Measurements from ENCODE around the gene BFAR.
"Not testable (repeated sequence)": the region's sequence is repeated elsewhere in the genome, so short reads cannot be mapped to it uniquely, and the experiment has no call there.

The BFAR gene

GRCh38 chr16:14636179-14636950 lies 3.6 kb downstream of the BFAR start:
- DNase-seq, result not testable (repeated sequence)

GRCh38 chr16:14636951-14637240 lies 4.1 kb downstream of the BFAR start:
- not testable (repeated sequence) for DNase-seq

GRCh38 chr16:14640538-14640937 lies 7.8 kb downstream of the BFAR start:
- DNase-seq, result peak in 1 of 5 experiments; percentile 8

GRCh38 chr16:14641206-14641605 lies 8.5 kb downstream of the BFAR start:
- no peak for DNase-seq

GRCh38 chr16:14641926-14642325 lies 9.2 kb downstream of the BFAR start:
- peak in 1 of 5 experiments; percentile 17 for DNase-seq

- no peak for DNase-seq
Observed at GRCh38 chr16:14649816-14650215, 17.1 kb downstream of the BFAR start.

- DNase-seq, result no peak
Observed at GRCh38 chr16:14650629-14651028, 17.9 kb downstream of the BFAR start.

GRCh38 chr16:14652726-14653125 lies 20.0 kb downstream of the BFAR start:
- no peak for DNase-seq

GRCh38 chr16:14658063-14658462 lies 25.3 kb downstream of the BFAR start:
- DNase-seq, result peak in 1 of 5 experiments; percentile 8

GRCh38 chr16:14667347-14668266 lies 34.9 kb downstream of the BFAR start:
- no peak for DNase-seq

GRCh38 chr16:14668556-14669223 lies 35.9 kb downstream of the BFAR start:
- no peak for DNase-seq

- peak in 1 of 5 experiments; percentile 11 for DNase-seq
Observed at GRCh38 chr16:14669776-14670175, 37.0 kb downstream of the BFAR start.

GRCh38 chr16:14672403-14672971 lies 39.7 kb downstream of the BFAR start:
- DNase-seq, result peak in 1 of 5 experiments; percentile 30

GRCh38 chr16:14676633-14677032 lies 43.9 kb downstream of the BFAR start:
- DNase-seq, result no peak

GRCh38 chr16:14677627-14678026 lies 44.9 kb downstream of the BFAR start:
- no peak for DNase-seq

GRCh38 chr16:14678748-14679497 lies 46.2 kb downstream of the BFAR start:
- no peak for DNase-seq

GRCh38 chr16:14680396-14680795 lies 47.6 kb downstream of the BFAR start:
- DNase-seq, result not testable (repeated sequence)

- DNase-seq, result no peak
Observed at GRCh38 chr16:14681115-14681514, 48.4 kb downstream of the BFAR start.

GRCh38 chr16:14682121-14682520 lies 49.4 kb downstream of the BFAR start:
- DNase-seq, result no peak

GRCh38 chr16:14685870-14686793 lies 53.4 kb downstream of the BFAR start:
- DNase-seq, result not testable (repeated sequence)

GRCh38 chr16:14694129-14694528 lies 61.4 kb downstream of the BFAR start, which contains the start of gene PLA2G10:
TSS of gene PLA2G10 (minus strand) at chr16:14694308. CDS start at chr16:14694229, 79 bp downstream.
- DNase-seq, result not testable (repeated sequence)
